GM21367 (cell line): ENCODE data around the gene CHST12.
"Not testable (repeated sequence)": the region's sequence is repeated elsewhere in the genome, so short reads cannot be mapped to it uniquely, and the experiment has no call there.

Source experiments
- ATAC-seq: cut with Tn5 transposase; IDR thresholded peaks from one replicate; pipeline ENCODE4 v1.9.1; 2021; ENCODE audit not compliant: unreplicated experiment

CHST12 gene

GRCh38 chr7:2460188-2460587, 56.8 kb downstream of the CHST12 start:
- no peak for ATAC-seq

GRCh38 chr7:2460641-2461040, 57.2 kb downstream of the CHST12 start:
- no peak for ATAC-seq

GRCh38 chr7:2461268-2462026, 58.0 kb downstream of the CHST12 start:
- no peak for ATAC-seq

- no peak for ATAC-seq
These were observed 59.3 kb downstream of the CHST12 start for GRCh38 chr7:2462731-2463130.

- no peak for ATAC-seq
These were observed 62.5 kb downstream of the CHST12 start for GRCh38 chr7:2465928-2466327.

GRCh38 chr7:2466675-2467074, 63.3 kb downstream of the CHST12 start:
- no peak for ATAC-seq

GRCh38 chr7:2468227-2468626, 64.8 kb downstream of the CHST12 start:
- ATAC-seq, result no peak

GRCh38 chr7:2469460-2470203, 66.2 kb downstream of the CHST12 start:
- ATAC-seq, result not testable (repeated sequence)

GRCh38 chr7:2470204-2471021, 67.0 kb downstream of the CHST12 start:
- no peak for ATAC-seq

GRCh38 chr7:2471022-2471329, 67.6 kb downstream of the CHST12 start:
- ATAC-seq, result no peak

GRCh38 chr7:2471396-2471795, 68.0 kb downstream of the CHST12 start:
- no peak for ATAC-seq

- no peak for ATAC-seq
These were observed 69.3 kb downstream of the CHST12 start for GRCh38 chr7:2472739-2473138.

- ATAC-seq, result no peak
These were observed 70.2 kb downstream of the CHST12 start for GRCh38 chr7:2473496-2474180.

GRCh38 chr7:2474224-2474623, 70.8 kb downstream of the CHST12 start:
- ATAC-seq, result no peak

GRCh38 chr7:2474813-2475677, 71.6 kb downstream of the CHST12 start:
- ATAC-seq, result no peak

- ATAC-seq, result no peak
These were observed 72.2 kb downstream of the CHST12 start for GRCh38 chr7:2475678-2476015.

- ATAC-seq, result no peak
These were observed 72.9 kb downstream of the CHST12 start, which contains the start of gene GRIFIN for GRCh38 chr7:2476298-2476697. Gene GRIFIN (minus strand): TSS chr7:2476398. CDS start chr7:2476383, 15 bp downstream.

GRCh38 chr7:2476776-2477446, 73.5 kb downstream of the CHST12 start:
- ATAC-seq, result no peak
